IPS-NIHi7 (cell line): ENCODE measurements around the gene PPP1R12B.
"Not testable (repeated sequence)": the region's sequence is repeated elsewhere in the genome, so short reads cannot be mapped to it uniquely, and the experiment has no call there.

Source experiments
- DNase-seq: peaks from one replicate; pipeline ENCODE4 v3.0.0; 2012; ENCODE audit warnings: mixed read lengths; ENCODE audit errors: extremely low spot score

PPP1R12B gene

DNA sequence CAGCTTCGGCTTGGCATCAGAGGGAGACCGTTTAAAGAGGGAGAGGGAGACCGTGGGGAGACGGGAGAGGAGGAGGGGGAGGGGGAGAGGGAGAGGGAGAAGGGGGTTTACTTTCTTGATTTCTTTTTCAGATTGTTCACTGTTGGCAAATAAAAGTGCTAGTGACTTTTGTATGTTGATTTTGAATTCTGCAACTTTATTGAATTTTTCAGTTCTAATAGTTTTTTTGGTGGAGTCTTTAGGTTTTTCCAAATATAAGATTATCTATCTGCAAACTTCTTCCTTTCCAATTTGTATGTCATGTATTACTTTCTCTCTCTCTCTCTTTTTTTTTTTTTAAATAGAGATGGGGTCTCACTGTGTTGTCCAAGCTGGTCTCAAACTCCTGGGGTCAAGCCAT lies 104.0 kb downstream of the PPP1R12B start:
- DNase-seq: no peak

DNA sequence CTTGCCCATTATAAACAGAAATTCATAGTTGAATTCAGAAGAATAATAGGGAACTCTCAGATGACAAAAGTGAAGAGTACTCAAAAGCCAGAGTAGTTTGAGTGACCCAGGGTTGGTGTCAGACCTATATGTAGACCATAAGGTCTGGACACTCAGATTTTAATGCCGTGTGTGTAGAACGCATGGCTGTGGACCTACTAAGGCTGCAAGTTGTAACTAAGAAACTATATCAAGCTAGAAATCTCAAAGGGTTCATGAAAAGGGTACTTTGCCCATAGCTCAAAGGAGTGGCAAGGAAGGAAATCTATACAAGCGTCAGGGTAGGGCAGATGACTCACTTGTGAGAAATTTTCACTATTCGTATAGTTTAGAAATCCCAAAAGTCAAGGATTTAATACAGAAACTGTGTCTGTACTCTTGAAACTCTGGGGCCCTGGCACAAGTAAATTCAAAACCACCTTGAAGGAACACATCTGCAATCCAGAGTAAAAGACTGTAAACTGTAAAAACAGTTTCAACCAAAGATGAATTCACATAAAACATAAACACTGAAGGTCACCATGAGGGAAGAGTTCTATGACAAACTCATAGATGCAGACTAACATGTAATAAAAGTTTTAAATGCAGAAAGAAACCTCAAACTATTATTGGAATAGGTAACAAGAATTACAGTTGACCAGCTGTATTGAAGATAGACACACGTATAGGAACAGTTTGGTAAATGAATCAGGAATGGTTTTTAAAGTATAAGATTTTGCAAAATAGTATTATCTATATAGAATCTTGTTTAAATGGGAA lies 108.1 kb downstream of the PPP1R12B start:
- DNase-seq: not testable (repeated sequence)

DNA sequence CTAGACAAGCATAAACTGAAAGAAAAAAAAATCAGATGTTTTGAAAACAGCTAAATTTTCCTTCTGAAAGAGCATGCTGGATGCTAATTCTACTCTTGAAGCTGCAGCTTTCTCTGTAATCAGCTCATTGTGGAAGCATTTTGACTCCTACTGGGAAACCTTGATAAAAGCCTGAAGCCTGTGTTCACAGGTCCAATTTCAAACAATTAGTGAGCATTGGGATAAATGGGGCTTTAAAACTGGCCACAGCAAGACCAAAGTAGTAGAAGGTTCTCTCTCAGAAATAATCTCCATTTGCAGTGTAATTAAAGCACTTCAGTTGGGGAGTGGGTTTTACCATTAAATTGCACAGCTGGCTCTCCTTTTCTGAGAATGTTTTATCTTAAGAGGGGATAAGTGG lies 110.2 kb downstream of the PPP1R12B start:
- not testable (repeated sequence) for DNase-seq

- not testable (repeated sequence) for DNase-seq
These were observed 111.1 kb downstream of the PPP1R12B start for GRCh38 chr1:202459470-202460142.

DNA sequence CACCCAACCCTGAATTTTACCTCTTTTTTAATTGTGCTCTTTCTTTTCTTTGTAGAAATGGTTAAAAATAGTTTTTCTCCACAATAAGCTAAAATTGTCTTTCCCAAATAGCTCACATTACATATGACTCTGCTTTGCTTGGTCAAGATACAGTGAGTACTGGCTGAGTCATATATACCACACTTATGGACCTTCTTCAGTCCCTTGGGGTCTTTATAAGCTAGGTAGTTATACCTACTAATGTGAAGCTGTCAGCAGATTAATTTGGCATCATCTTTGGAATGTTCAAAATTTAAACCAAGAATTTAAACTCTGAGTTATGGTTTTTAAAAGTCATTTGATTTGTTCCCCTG lies 111.6 kb downstream of the PPP1R12B start:
- not testable (repeated sequence) for DNase-seq

GRCh38 chr1:202462342-202463076 lies 114.0 kb downstream of the PPP1R12B start:
- no peak for DNase-seq

GRCh38 chr1:202464153-202464742 lies 115.7 kb downstream of the PPP1R12B start:
- DNase-seq: not testable (repeated sequence)

GRCh38 chr1:202465644-202466270 lies 117.3 kb downstream of the PPP1R12B start:
- DNase-seq: not testable (repeated sequence)

GRCh38 chr1:202466339-202466738 lies 117.8 kb downstream of the PPP1R12B start:
- DNase-seq: not testable (repeated sequence)

- not testable (repeated sequence) for DNase-seq
These were observed 118.9 kb downstream of the PPP1R12B start for GRCh38 chr1:202467381-202467780.

DNA sequence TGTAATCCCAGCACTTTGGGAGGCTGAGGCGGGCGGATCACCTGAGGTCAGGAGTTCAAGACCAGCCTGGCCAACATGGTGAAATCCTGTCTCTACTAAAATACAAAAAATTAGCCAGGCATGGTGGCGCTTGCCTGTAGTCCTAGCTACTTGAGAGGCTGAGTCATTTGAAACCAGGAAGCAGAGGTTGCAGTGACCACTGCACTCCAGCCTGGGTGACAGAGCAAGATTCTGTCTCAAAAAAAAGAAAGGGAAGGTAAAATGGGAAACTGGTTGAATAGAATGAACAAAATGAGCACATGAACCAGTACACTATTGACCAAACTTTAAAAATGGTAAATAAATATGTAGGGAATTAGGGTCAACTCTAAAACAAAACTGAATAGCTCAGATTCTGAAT lies 120.2 kb downstream of the PPP1R12B start:
- not testable (repeated sequence) for DNase-seq

- not testable (repeated sequence) for DNase-seq
These were observed 120.6 kb downstream of the PPP1R12B start for GRCh38 chr1:202469123-202469522.

DNA sequence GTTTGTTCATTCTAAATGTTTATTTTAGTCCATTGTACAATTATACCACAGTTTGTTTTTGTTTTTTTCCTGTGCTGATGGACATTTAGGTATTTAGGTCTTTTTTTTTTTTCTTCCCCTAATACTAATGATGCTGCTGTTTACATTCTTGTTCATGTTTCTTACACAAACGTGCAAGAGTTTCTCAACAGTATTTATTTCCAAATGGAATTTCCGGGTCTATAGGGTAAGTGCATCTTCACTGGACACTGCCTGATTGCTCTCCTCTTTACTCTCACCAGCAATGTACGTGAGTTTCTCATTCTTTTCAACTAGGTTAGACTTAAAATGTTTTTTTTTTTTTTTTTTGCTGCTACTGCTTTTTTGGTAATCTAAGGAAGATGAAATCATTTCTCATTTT lies 122.7 kb downstream of the PPP1R12B start:
- DNase-seq: no peak

DNA sequence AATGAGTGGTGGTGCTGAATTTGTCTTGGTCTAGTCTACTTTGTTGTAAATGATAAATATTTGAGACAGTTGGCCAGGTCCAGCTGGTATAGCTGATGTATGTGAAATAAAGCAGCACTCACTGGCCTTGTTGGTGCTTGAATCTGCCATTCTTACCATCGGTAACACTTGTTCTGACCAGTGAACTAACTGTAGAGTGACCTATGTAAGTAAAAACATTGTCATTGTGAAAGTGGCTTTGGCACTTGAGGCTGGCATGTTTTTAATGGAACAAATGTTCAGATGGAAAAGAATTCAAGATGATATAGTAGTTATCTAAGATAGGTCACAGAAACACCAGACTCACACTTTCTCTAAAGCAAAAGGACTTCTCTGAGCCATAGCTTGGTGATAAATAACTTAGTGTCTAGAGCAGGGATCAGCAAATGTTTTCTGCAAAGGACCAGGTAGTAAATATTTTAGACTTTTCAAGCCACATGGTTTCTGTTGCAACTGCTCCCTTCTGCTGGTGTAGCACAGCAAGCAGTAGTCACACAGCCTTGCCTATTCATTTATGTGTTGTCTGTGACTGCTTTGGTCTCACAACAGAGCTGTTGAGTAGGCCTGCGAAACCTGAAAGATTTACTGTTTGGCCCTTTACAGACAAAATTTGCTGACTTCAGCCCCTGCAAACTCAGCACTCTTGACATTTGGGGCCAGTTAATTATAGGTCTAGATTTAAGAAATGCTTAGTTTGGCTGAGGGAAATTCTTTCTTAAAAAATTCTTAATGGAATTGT lies 124.0 kb downstream of the PPP1R12B start:
- DNase-seq: not testable (repeated sequence)

- not testable (repeated sequence) for DNase-seq
These were observed 125.0 kb downstream of the PPP1R12B start for GRCh38 chr1:202473266-202474045.

- not testable (repeated sequence) for DNase-seq
These were observed 131.2 kb downstream of the PPP1R12B start for GRCh38 chr1:202479661-202480060.

DNA sequence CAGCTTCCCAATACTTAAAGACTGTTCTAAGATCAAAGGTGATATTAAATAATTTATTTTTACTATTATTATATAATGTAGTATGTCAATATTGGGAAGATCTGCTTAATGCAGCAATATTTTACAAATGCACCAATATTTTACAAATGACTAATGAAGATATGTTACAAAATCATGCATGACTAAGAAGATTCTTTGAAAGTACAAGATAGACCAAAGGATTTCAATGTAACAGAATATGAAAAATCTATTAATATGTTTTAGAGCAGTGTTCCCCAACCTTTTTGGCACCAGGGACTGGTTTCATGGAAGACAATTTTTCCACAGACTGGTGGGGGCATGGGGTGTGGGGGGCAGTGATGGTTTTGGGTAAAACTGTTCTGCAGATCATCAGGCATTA lies 132.1 kb downstream of the PPP1R12B start:
- not testable (repeated sequence) for DNase-seq

- DNase-seq: not testable (repeated sequence)
These were observed 134.9 kb downstream of the PPP1R12B start for GRCh38 chr1:202483362-202483761.

GRCh38 chr1:202484032-202484431 lies 135.5 kb downstream of the PPP1R12B start:
- not testable (repeated sequence) for DNase-seq

DNA sequence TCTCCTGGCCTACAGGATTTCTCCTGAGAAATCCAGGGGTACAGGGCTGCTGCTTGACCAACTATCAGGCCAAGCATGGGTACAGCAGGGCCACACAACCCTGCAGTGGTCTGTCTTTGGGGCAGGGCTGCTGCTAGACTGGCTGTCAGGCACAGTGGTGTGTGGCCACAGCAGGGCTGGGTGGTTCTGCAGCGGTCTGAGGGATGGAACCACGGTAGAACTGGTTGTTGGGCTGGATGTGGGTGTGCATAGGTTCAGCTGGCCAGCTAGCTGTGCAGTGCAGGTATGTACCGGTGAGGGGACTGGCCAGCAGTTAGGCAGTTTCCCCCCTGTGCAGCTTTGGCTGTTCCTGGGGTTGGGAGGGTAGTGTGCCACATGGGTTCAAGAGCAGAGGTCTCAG lies 136.3 kb downstream of the PPP1R12B start:
- not testable (repeated sequence) for DNase-seq
